SJSA1 (cell line): ENCODE results near the gene SOX8. TPM values are rescaled to one million over a fixed set of nuclear protein-coding genes. Genes with fewer than 3 reads are reported as not detected.

Source experiments
- DNase-seq, 2 experiments: peaks; one replicate each; pipeline ENCODE4 v3.0.0-alpha.2; 2015 to 2020; ENCODE audit warnings: low spot score in 2 of 2, low read depth in 1 of 2
- H3K27ac ChIP-seq: fragments of 250-450 bp; sonication (Bioruptor Pico); 2 replicates; pipeline ENCODE4 v1.5.1; 2020; ENCODE audit warnings: mild to moderate bottlenecking, moderate library complexity
- H3K27me3 ChIP-seq: fragments of 250-450 bp; sonication (Bioruptor Pico); replicated peaks from 2 replicates; pipeline ENCODE4 v1.5.1; 2020; ENCODE audit warnings: mild to moderate bottlenecking, moderate library complexity
- H3K36me3 ChIP-seq: fragments of 250-450 bp; sonication (Bioruptor Pico); 2 replicates; pipeline ENCODE4 v1.5.1; 2020; ENCODE audit warnings: mild to moderate bottlenecking
- H3K4me1 ChIP-seq: fragments of 250-450 bp; sonication (Bioruptor Pico); replicated peaks from 2 replicates; pipeline ENCODE4 v1.6.1; 2021; ENCODE audit warnings: mild to moderate bottlenecking
- H3K4me3 ChIP-seq: fragments of 250-450 bp; sonication (Bioruptor Pico); 2 replicates; pipeline ENCODE4 v1.5.1; 2020; ENCODE audit warnings: mild to moderate bottlenecking
- H3K9me3 ChIP-seq: fragments of 250-450 bp; sonication (Bioruptor Pico); replicated peaks from 2 replicates; pipeline ENCODE4 v1.5.1; 2020; ENCODE audit warnings: mild to moderate bottlenecking
- total RNA-seq: library from RNA; depleted of rRNA; stranded (reverse); fragments of >200 nt; shearing (Covaris generic); gene quantifications from 2 replicates; pipeline ENCODE4 v1.2.3, GENCODE V29; 2014; rRNA removed

Gene SOX8
- total RNA-seq, 1 experiment from 2014 or later = 4.9 TPM

DNA sequence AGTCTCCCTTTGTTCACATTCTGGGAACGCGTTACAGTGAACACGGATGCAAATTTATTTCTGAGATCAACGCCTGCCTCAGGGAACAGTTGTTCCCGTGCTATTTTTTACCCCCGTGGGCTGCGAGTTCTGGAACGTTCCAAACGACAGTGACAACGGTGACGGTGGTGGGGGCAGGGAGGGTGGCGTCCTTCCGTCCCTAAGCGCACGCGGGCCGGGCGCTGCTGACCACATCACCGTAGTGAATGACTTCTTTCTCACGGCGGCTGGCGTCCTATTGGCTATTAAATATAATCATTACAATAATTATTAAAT is 45.9 kb downstream of the SOX8 start:
- Histone ChIP-seq H3K4me1 (peaks cover 4% of the 10 kb centered on the region), H3K36me3 (no peaks in the 10 kb centered on the region), H3K9me3 (no peaks in the 10 kb centered on the region), H3K4me3 (no peak overlapping the region), H3K27ac (no peak overlapping the region), H3K27me3 (peaks cover 62% of the 10 kb centered on the region)
- DNase-seq = no peak

DNA sequence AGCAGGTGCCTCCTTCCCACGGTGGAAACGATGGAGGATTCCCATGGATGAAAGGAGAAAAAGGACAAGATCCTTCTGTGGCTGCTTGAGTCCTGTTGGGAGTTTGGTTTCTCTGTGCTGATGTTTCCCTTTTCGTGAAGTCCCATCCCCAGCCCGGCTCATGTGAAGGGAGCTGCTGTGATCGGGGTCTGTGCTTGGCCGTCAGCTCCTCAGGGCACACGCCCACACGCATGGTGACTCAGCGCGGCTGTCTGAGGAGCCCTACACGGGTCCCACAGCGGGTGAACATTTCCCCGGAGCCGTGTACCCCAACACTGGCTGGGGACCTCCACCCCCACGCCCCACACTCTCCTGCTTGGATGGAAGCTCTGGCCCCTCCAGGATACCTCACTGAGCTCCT is 46.5 kb downstream of the SOX8 start:
- Histone ChIP-seq H3K4me3 (no peak overlapping the region), H3K27me3 (peaks cover 59% of the 10 kb centered on the region), H3K9me3 (no peaks in the 10 kb centered on the region), H3K27ac (no peak overlapping the region), H3K4me1 (peaks cover 4% of the 10 kb centered on the region), H3K36me3 (no peaks in the 10 kb centered on the region)
- DNase-seq = no peak

DNA sequence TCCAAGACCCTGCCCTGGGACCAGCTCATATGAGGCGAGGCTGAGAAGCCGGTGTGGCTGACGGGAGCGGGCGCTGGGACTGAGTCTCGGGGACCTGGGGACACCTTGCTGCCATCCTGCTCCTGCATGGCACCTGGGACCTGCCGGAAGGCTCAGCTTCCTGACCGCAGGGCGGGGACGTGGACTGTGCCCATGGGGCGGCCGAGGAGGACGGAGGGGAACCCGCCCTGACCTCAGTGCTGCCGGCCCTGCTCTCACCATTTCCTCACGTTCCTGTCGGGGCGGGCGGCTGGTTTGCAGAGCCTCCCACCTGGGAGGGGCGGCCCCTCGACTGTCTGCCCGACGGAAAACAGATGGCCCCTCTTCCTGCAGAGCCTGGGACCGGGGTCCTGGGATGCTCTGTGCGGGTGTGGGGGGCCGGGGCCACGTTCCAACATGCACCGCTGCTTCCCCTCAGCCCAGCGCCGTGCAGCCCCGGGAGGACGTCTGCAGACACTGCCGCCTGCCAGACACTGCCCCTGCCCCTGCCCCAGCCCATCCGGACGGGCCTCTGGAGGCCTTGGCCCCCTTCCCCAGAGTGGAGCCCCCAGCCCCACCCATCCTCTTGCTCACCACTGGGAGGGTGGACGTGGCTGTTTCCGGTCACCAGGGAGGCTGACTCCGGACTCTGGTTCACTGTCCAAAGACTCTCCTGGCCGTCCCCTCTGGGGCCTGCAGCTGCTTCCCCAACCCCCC is 47.1 kb downstream of the SOX8 start:
- H3K4me3 ChIP-seq = no peak overlapping the region
- no peaks in the 10 kb centered on the region for H3K9me3 ChIP-seq
- H3K27ac ChIP-seq = no peak overlapping the region
- no peaks in the 10 kb centered on the region for H3K36me3 ChIP-seq
- DNase-seq = no peak
- H3K27me3 ChIP-seq = peaks cover 52% of the 10 kb centered on the region
- H3K4me1 ChIP-seq = peaks cover 4% of the 10 kb centered on the region

DNA sequence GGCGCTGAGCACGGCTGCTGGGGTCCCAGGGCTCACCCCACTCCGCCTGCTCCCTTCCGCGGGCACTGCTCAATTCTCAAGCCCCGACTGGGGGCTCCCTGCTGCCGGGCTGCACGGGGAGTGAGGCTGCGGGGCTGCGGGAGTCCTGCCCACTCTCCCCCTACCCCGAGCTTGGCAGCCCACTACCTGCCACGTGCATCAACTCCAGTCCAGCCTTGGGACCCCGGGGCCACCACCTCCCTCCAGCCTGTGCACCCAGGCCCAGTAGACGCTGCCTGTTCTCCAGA is 47.6 kb downstream of the SOX8 start:
- Histone ChIP-seq H3K27me3 (peaks cover 47% of the 10 kb centered on the region), H3K27ac (no peak overlapping the region), H3K36me3 (no peaks in the 10 kb centered on the region), H3K9me3 (no peaks in the 10 kb centered on the region), H3K4me1 (peaks cover 4% of the 10 kb centered on the region), H3K4me3 (no peak overlapping the region)
- no peak for DNase-seq

DNA sequence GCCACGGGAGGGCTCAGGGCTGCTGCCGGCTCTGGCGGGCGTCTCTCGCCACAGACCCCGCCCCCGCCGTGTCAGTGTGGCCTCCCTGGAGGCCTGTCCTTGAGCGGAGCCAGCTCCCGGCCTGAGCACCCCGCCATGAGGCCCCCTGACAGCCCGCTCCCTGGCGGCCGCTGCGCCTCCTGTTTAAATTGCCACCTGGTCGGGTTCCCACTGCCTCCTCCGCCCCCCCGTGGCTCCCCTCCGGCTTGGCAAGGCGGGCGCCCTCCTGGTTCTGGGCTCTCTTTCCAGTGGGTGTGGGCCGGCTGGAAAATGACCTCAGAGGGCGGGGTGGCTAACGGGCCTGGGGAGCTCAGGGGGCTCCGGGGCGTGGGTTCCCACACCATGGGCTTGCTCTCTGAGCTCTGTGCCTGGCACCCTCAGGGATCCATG is 48.9 kb downstream of the SOX8 start:
- no peaks in the 10 kb centered on the region for H3K9me3 ChIP-seq
- no peak overlapping the region for H3K27ac ChIP-seq
- H3K36me3 ChIP-seq = no peaks in the 10 kb centered on the region
- H3K4me1 ChIP-seq = peaks cover 4% of the 10 kb centered on the region
- DNase-seq = no peak
- peaks cover 44% of the 10 kb centered on the region for H3K27me3 ChIP-seq
- no peak overlapping the region for H3K4me3 ChIP-seq

DNA sequence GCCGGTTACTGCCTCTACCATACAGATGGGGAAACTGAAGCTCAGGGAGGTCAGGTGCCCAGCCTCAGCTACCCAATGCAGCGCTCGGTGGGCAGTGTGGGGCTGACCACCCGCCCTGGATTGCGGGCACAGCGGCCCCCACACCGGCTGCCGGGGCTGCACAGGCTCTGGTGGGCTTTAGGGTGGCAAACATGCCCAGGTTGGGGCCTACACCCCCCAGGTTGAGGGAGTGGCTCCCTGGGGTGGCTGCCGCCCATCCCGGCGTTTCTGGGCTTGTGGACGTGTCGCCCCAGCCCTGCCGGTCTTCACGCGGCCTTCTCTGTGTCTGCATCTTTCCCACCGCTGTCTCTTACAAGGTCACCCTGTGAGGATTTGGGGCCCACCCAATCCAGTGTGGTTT is 50.1 kb downstream of the SOX8 start:
- DNase-seq = no peak
- Histone ChIP-seq H3K4me1 (peaks cover 5% of the 10 kb centered on the region), H3K27me3 (peaks cover 48% of the 10 kb centered on the region), H3K36me3 (no peaks in the 10 kb centered on the region), H3K27ac (no peak overlapping the region), H3K4me3 (no peak overlapping the region), H3K9me3 (no peaks in the 10 kb centered on the region)

DNA sequence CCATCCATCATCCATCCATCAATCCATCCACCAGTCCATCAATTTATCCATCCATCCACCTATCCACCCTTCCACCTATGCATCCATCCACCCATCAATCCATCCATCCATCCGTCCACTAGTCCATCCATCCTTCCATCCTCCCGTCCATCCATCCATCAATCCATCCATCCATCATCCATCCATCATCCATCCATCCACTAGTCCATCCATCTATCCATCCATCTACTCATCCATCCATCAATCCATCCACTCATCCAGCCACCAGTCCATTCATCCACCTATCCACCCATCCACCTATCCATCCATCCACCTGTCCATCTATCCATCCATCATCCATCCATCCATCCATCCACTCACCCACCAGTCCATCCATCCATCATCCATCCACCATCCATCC is 51.0 kb downstream of the SOX8 start:
- Histone ChIP-seq H3K27ac (no peak overlapping the region), H3K4me3 (no peak overlapping the region), H3K36me3 (no peaks in the 10 kb centered on the region), H3K9me3 (no peaks in the 10 kb centered on the region), H3K4me1 (peaks cover 5% of the 10 kb centered on the region), H3K27me3 (peaks cover 46% of the 10 kb centered on the region)
- DNase-seq = no peak

DNA sequence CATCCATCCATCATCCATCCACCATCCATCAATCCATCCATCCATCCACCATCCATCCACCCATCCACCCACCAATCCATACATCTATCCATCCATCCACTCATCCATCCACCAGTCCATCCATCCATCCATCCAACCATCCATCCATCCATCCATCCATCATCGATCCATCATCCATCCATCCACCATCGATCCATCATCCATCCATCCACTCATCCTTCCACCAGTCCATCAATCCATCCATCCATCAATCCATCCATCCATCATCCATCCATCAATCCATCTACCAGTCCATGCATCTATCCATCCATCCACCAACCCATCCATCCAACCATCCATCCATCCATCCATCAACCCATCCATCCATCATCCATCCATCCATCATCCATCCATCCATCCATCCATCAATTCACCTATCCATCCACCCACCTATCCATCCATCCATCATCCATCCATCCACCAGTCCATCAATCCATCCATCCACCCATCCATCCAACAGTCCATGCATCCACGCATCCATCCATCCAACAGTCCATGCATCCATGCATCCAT is 51.6 kb downstream of the SOX8 start:
- H3K9me3 ChIP-seq = no peaks in the 10 kb centered on the region
- no peak overlapping the region for H3K27ac ChIP-seq

DNA sequence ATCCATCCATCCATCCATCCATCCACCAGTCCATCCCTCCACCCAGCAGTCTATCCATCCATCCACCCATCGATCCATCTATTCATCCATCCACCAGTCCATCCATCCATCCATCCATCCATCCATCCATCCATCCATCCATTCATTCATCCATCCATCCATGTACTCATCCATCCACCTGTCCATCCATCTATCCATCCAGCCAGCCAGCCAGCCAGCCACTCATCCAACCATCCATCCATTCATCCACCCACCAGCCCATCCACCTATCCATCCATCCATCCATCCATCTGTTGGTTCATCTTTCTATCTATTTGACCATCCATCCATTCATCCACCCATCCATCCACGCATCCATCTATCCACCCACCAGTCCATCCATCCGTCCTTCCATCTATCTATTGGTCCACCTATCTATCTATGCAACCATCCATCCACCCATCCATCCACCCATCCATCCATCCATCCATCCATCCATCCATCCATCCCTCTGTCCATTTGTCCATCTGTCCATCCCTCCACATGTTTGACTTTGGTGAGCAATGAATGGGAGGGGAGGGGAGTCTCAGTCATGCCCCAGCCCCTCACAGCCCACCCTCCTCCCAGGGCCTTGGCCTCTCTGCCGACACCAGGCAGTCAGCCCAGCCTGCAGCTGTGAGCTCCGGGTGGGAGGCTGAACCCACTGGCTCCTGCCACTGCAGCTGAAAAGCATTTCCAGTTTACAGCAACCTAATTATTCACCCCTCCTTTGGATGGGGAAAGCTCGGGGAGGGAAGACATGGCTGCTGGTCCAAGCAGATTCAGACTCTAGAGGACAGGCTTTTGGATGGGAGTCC is 52.9 kb downstream of the SOX8 start:
- Histone ChIP-seq H3K4me3 (no peak overlapping the region), H3K27ac (no peak overlapping the region), H3K27me3 (peaks cover 43% of the 10 kb centered on the region), H3K4me1 (peaks cover 5% of the 10 kb centered on the region), H3K36me3 (no peaks in the 10 kb centered on the region), H3K9me3 (no peaks in the 10 kb centered on the region)
- DNase-seq = no peak

More for the DNA sequence above, 51.6 kb downstream of the SOX8 start:
- peaks cover 5% of the 10 kb centered on the region for H3K4me1 ChIP-seq
- peaks cover 46% of the 10 kb centered on the region for H3K27me3 ChIP-seq
- no peak for DNase-seq
- no peaks in the 10 kb centered on the region for H3K36me3 ChIP-seq
- no peak overlapping the region for H3K4me3 ChIP-seq

DNA sequence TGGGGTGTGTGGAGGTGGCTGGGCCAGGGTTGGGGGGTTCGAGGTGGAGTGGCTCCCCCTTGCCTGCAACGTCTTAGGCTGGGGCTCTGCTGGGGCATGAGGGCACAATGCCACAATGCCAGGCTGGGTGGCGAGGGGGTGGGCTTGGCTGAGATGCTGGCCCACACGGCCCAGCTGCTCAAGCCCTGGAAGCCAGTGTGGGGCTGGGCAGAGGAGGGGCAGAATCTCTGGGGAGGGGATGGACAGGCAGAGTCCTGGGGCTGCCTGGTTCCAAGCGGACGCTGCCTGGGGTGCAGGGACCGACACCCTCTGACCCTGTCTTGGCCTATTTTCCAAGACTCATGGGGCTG is 53.5 kb downstream of the SOX8 start:
- DNase-seq = no peak
- no peak overlapping the region for H3K4me3 ChIP-seq
- H3K9me3 ChIP-seq = no peaks in the 10 kb centered on the region
- no peaks in the 10 kb centered on the region for H3K36me3 ChIP-seq
- no peak overlapping the region for H3K27ac ChIP-seq
- peaks cover 45% of the 10 kb centered on the region for H3K27me3 ChIP-seq
- H3K4me1 ChIP-seq = peaks cover 5% of the 10 kb centered on the region

DNA sequence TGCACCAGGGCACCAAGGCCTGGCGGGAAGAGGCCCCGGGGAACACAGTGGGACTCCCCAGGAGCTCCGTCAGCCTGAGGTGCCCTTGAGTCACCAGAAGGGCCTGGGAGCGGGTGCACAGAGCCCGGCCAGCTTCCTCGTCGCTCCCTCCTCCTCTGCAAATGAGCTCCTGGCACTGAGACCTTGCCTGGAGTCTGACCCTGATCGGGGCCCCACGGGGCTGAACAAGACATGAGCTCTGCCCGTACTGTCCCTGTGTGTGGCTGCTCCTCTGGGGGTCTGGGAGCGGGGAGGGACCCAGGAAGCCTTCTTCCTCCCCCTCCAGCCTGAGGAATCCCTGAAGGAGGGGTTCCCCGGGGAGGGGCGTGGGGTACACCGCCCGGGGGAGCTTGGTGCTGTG is 54.6 kb downstream of the SOX8 start:
- H3K4me1 ChIP-seq = peaks cover 5% of the 10 kb centered on the region
- peaks cover 39% of the 10 kb centered on the region for H3K27me3 ChIP-seq
- H3K27ac ChIP-seq = no peak overlapping the region
- H3K36me3 ChIP-seq = no peaks in the 10 kb centered on the region
- no peaks in the 10 kb centered on the region for H3K9me3 ChIP-seq
- DNase-seq = no peak
- H3K4me3 ChIP-seq = no peak overlapping the region

Other genes starting within 250 kb of the SOX8 start
- 24.2 and 27.4 TPM in 2 replicates for gene CIAO3, start 240.8 kb upstream of the SOX8 start, total RNA-seq
- not detected in 2 replicates for gene MSLN, start 221.0 kb upstream of the SOX8 start, total RNA-seq
- 35.7 and 46.5 TPM in 2 replicates for gene RPUSD1, start 193.4 kb upstream of the SOX8 start, total RNA-seq
- gene CHTF18, start 193.2 kb upstream of the SOX8 start, total RNA-seq = 25.4 and 30.6 TPM in 2 replicates
- gene GNG13, start 181.0 kb upstream of the SOX8 start, total RNA-seq = not detected in 2 replicates
- 16.3 and 23.5 TPM in 2 replicates for gene LMF1, start 10.8 kb upstream of the SOX8 start, total RNA-seq
- not detected in 2 replicates for gene SSTR5, start 91.0 kb downstream of the SOX8 start, total RNA-seq
- not detected in 2 replicates for gene C1QTNF8, start 114.5 kb downstream of the SOX8 start, total RNA-seq
- not detected in 2 replicates for gene CACNA1H, start 171.3 kb downstream of the SOX8 start, total RNA-seq
- not detected in 2 replicates for gene TPSG1, start 243.5 kb downstream of the SOX8 start, total RNA-seq
- gene TPSB2, start 248.4 kb downstream of the SOX8 start, total RNA-seq = not detected in 2 replicates